Measurements from ENCODE around the gene TMEM52B.

The TMEM52B gene

GRCh38 chr12:10170216-10170615 lies 8.6 kb upstream of the TMEM52B start:
- TF ChIP-seq CTCF (IDR thresholded peaks at IDR 0.05) (no peak), ZFX (IDR thresholded peaks at IDR 0.05; ENCODE audit: borderline replicate concordance) (no peak)
- H3K27ac ChIP-seq, result no peak overlapping the region

GRCh38 chr12:10171973-10172728 lies 6.7 kb upstream of the TMEM52B start, which contains the start of gene OLR1:
Gene OLR1, minus strand, starts transcription at chr12:10172132. Its CDS starts 55 bp downstream, at chr12:10172077.
- no peak for TF ChIP-seq CTCF (IDR thresholded peaks at IDR 0.05)
- TF ChIP-seq ZFX (IDR thresholded peaks at IDR 0.05; ENCODE audit: borderline replicate concordance), result no peak

GRCh38 chr12:10174986-10175614 lies 3.7 kb upstream of the TMEM52B start:
- TF ChIP-seq ZFX (IDR thresholded peaks at IDR 0.05; ENCODE audit: borderline replicate concordance) (no peak), CTCF (IDR thresholded peaks at IDR 0.05) (no peak)

More at GRCh38 chr12:10171973-10172728, 6.7 kb upstream of the TMEM52B start, which contains the start of gene OLR1:
- no peak within 1 kb of the TSS for H3K27ac ChIP-seq

GRCh38 chr12:10175846-10176636 lies 2.8 kb upstream of the TMEM52B start:
- no peak overlapping the region for H3K27ac ChIP-seq
- TF ChIP-seq CTCF (IDR thresholded peaks at IDR 0.05) (peak; percentile 22; the same call in 1 of the 2 replicates), ZFX (IDR thresholded peaks at IDR 0.05; ENCODE audit: borderline replicate concordance) (no peak)

More at GRCh38 chr12:10174986-10175614, 3.7 kb upstream of the TMEM52B start:
- H3K27ac ChIP-seq, result no peak overlapping the region

- TF ChIP-seq CTCF (IDR thresholded peaks at IDR 0.05) (no peak), ZFX (IDR thresholded peaks at IDR 0.05; ENCODE audit: borderline replicate concordance) (no peak)
- no peak overlapping the region for H3K27ac ChIP-seq
Observed at GRCh38 chr12:10179776-10180181, 947 bp downstream of the TMEM52B start.

- no peak overlapping the region for H3K27ac ChIP-seq
- TF ChIP-seq ZFX (IDR thresholded peaks at IDR 0.05; ENCODE audit: borderline replicate concordance) (no peak), CTCF (IDR thresholded peaks at IDR 0.05) (no peak)
Observed at GRCh38 chr12:10182354-10183049, 3.7 kb downstream of the TMEM52B start.
